Retinal pigment epithelial cell (primary cell): ENCODE results near the gene STAG3.

Experiments used
- DNase-seq: peaks from one replicate; pipeline ENCODE4 v3.0.0-alpha.2; 2010; ENCODE audit warnings: low read depth
- H3K4me3 ChIP-seq: 2 replicates; pipeline ENCODE4 v1.5.1; 2011; ENCODE audit warnings: mild to moderate bottlenecking, low read length, control low read depth, moderate library complexity
- TF ChIP-seq, protein P1 (sequence below): conservative IDR thresholded peaks from 2 replicates; pipeline ENCODE4 v1.5.1; 2011; ENCODE audit warnings: low read depth, low read length, control low read depth, inconsistent platforms

Gene STAG3

DNA sequence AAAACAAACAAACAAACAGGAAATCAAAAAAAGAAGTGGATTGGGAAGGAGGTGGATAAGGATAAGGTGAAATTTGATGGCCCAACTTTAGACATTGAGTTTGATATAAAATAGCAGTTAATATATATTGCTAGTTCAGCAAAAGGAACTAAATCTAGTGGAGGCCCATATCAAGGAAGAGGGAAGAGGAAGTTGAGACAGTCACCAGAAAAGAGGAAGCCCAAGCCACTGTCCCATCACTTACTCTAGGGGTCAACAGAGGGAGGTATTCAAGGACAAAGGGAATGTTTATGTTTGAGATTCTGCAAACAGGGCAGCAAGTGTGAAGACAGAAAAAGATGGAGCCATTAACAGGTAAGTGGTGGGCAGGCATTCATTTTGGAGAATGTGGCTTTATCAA lies 25.3 kb upstream of the STAG3 start:
- TF ChIP-seq, protein P1, sequence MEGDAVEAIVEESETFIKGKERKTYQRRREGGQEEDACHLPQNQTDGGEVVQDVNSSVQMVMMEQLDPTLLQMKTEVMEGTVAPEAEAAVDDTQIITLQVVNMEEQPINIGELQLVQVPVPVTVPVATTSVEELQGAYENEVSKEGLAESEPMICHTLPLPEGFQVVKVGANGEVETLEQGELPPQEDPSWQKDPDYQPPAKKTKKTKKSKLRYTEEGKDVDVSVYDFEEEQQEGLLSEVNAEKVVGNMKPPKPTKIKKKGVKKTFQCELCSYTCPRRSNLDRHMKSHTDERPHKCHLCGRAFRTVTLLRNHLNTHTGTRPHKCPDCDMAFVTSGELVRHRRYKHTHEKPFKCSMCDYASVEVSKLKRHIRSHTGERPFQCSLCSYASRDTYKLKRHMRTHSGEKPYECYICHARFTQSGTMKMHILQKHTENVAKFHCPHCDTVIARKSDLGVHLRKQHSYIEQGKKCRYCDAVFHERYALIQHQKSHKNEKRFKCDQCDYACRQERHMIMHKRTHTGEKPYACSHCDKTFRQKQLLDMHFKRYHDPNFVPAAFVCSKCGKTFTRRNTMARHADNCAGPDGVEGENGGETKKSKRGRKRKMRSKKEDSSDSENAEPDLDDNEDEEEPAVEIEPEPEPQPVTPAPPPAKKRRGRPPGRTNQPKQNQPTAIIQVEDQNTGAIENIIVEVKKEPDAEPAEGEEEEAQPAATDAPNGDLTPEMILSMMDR: no peak
- no peak overlapping the region for H3K4me3 ChIP-seq
- DNase-seq: no peak

DNA sequence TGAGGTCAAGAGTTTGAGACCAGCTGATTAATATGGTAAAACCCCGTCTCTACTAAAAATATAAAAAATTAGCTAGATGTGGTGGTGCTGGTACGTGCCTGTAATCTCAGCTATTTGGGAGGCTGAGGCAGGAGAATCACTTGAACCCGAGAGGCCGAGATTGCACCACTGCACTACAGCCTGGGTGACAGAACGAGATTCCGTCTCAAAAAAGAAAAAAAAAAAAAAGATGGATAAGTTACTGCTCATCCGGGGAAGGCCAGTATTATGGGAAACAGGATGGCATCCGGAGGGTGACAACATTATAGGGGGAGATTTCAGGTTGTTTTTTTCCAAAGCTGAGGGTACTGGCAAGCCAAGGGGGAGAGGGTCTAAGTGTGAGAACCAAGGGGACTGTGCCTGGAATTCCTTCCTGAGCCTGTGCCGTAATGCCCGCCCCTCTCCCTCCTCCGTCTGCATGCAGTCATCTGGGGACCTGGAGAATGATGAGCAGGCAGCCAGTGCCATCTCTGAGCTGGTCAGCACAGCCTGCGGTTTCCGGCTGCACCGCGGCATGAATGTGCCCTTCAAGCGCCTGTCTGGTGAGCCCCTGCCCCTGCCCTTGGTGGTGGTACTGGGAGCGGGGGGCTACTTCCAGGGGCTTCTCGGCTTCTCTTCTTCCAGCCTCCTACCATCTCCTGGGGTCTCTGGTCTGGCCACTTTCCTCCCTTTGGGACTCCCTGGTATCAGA lies 24.6 kb upstream of the STAG3 start:
- DNase-seq: no peak
- H3K4me3 ChIP-seq: no peak overlapping the region

DNA sequence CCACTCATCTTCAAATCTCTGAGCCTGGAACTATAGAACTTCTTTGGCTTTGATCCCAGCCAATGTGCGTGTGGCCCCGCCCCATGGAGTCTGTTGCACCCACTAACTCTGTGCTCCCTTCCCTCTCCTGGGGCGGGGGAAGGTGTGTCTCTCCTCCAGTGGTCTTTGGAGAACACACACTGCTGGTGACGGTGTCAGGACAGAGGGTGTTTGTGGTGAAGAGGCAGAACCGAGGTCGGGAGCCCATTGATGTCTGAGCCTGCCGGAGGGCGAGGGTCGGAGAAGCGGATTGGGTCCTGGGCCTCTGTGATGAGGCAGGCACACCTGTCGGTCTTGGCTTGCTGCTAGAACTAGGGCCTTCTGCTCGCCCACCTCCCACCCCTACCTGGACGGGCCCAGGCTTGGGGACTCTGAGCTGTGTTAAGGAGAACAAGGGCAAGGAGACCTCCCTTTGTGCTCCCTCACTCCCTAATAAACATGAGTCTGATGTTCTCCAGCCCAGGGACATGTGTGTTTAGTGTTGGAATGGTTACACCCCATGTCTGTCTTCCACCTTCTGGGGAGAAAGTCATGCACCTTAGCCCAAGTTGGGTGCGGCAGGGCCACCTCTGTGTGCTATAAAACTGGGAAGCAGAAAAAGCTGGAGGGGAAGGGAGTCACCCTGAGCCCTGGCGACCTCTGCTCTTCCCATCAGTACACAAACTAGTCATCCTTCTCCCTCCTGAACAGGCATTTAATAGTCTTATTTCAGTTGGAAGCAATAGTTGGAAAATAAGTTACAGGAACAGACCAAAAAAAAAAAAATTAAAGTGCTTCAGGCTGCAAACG lies 23.8 kb upstream of the STAG3 start:
- no peak for DNase-seq
- H3K4me3 ChIP-seq: no peak overlapping the region
- TF ChIP-seq, protein P1: no peak

More for the DNA sequence above, 24.6 kb upstream of the STAG3 start:
- TF ChIP-seq, protein P1: no peak

DNA sequence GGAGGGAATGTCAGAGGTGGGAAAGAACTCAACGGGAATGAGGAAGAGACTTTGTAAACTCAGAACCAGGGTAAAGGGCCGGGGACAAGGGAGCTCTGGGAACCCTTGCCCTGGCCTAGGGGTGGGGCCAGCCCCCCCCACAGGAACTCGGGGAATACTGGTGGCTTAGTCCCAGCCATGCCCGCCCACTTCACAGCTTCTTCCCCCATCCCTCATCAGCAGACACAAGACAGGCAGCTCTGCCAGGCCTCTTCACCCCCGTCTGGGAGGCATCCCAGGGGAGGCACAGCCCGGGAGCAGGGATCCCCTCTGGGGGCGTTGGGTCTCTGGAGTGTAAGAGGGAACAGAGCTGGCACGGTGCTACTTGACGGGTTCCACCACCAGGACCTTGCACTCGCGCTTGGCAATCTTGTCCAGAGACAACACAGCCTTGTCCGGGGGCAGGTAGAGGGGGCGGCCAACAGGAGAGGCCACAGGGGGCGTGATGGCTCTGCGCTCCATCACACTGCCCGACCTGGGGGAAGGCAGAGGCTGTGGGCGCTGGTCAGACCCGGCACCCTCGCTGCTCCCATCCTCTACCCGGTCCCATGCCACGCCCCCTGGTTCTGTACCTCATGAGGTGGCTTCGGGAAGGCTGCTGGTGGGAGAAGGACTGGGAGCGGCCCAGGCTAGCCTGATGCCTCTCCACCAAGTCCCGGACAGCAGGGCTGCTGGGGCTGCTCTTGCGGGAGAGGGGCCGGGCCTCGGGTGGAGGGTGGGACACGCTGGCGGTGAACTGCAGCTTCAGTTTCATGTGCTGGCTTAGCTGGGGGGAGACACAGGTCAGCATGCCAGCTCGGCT lies 22.8 kb upstream of the STAG3 start:
- H3K4me3 ChIP-seq: no peak overlapping the region
- no peak for DNase-seq
- TF ChIP-seq, protein P1: no peak

DNA sequence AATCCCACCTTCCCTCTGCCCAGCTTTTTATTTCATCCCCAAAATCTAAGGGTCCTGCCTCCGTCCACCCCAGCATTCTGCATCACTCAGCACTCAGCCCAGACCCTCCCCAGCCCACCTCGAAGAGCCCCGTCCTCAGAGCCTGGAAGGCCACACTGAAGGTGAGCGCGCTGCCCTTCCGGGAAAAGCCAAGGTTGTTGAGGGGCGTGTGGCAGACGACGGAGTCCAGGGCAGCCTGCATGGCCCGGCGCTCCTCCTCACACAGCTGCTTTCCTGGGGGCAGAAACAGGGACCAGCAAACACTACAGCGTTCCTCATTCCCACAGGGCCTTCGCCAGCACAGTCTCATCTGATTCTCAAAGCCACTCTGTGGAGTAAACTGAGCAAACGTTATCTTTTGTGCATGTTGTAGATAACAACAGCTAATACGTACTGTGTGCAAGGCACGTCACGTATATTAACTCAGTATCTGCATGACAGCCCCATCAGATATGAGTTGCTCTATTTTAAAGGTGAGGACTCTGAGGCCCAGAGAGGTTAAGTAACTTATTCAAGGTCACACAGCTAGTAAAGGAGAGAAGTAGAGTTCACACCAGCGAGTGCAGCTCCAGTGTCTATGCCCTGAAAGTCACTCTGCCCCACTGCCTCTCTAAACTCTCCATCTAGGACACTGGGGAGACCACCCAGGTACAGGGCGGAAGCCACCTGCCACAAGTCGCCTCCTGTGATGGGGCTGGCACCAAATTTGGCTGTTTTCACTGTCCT lies 22.0 kb upstream of the STAG3 start:
- no peak overlapping the region for H3K4me3 ChIP-seq
- TF ChIP-seq, protein P1: no peak
- DNase-seq: no peak

DNA sequence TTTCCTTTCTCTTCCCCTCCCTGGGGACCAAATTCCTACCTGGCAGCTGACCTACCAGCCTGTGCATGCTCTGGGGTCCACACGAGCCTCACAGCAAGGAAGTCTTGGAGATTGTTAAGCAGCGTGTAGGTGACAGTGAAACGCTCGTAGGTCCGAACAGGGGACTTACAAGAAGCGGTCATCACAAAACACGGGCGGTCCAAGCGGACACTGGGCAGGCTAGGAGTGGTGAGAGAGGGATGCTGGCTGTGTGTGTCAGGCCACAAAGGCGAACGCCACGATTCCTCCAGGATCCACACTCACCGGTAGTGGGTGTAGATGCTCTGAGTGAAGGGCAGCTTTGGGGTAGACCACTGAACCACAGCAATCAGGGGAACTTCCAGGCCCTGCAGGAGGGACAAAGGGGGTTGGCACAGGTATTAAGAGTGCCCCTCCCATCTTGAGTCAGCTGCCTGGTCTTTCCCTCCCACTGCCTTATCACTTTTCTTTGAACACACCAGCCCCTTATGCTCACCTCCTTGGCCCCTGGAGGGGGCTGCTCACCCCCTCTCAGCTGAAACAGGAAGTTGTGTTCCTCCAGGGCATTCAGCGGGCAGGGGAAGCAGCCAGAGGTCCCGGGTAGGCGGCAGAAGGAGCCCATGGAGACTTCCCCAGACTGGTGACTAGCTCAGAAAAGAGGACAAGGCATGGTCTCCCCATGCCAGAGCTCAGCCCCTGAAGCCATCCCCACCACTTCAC lies 21.2 kb upstream of the STAG3 start:
- no peak overlapping the region for H3K4me3 ChIP-seq
- no peak for DNase-seq
- TF ChIP-seq, protein P1: no peak
